Activated gamma-delta T cell treated with anti-CD3 and anti-CD28 coated beads, Interleukin-2, amount 50 U/mL, for 16 hours (primary cell): ENCODE measurements around the gene GAST.
"Not testable (repeated sequence)": the region's sequence is repeated elsewhere in the genome, so short reads cannot be mapped to it uniquely, and the experiment has no call there.

ENCODE experiments used
- DNase-seq: peaks from one replicate; pipeline ENCODE4 v3.0.0-alpha.2; 2020; ENCODE audit warnings: low read depth

The GAST gene

DNA sequence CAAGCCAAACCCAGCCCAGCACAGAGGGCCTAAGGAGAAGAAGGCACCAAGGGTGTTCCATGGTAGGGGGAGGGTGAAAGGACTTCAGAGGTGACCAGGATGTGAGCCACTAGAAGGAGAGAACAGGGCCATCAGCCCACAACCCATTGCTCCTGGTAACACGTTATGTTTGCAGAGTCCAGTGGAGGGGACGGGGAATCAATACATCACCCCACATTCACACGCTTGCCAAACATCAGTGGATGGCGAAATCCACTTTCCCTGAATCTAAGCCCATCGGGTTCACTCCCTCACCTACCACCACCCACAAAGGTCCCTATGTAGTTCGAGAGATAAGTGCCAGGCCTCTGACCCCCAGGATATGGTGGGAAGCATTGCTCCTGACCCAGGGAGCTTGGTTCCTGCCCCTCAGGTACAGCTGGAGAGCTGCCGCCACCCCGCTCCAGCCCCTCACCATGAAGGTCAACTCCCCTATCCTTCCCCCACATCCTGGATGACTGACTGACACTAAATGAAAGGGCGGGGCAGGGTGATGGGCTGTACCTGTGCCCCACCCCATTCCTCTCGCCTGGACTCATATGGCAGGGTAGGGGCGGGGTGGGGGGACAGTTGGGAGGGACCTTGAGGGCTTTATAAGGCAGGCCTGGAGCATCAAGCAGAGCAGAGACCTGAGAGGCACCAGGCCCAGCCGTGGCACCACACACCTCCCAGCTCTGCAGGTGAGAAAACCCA, at the start of gene GAST:
Gene GAST, plus strand, starts transcription at position 663 of the 732 bp plus-strand sequence. CDS start 3,106 bp downstream, outside the sequence.
- DNase-seq: no peak

DNA sequence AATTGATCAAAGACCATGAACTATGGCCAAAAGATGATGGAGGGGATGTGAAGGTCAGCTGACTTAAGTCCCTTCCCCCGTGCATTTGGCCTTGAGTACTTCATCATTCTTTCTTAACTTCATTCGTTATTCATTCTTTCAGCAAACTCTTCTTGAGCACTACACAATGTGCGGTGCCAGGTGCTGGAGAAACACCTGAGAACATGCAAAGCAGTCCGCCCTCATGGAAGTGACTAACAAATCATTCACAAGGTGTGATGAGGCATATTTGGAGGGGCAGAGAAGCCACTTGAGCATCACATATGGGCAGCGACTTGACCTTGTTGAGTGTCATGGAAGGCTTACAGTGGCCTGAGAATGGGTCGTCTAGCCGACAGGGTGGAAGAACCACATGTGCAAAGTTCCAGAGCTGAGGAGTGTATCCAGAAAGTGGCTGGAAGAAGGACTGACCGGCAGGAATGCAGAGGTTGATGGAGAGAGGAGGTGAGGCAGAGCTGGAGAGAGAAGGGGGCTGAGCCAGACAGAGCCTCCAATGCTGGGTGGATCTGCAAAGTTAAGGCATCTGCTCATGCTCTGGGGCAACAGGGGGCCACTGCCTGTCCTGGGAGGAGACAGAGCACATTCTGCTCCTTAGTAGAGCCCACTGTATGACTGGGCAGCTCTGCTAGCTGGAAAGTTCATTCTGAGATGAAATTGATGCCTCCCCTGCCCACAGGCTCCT, 48.5 kb upstream of the GAST start:
- no peak for DNase-seq

DNA sequence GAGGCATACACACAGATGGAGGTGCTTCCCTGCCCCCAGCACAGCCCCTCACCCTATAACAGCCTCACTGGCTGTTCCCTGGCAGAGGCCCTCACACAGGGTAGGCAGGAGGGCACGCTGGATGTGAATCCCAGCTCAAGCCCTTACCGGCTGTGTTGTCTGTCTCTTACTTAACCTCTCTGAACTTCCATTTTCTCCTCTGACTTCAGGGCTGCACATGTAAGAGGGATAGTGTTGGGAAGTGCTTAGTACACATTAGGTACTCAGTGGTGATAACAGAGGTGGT, 48.0 kb upstream of the GAST start:
- no peak for DNase-seq

DNA sequence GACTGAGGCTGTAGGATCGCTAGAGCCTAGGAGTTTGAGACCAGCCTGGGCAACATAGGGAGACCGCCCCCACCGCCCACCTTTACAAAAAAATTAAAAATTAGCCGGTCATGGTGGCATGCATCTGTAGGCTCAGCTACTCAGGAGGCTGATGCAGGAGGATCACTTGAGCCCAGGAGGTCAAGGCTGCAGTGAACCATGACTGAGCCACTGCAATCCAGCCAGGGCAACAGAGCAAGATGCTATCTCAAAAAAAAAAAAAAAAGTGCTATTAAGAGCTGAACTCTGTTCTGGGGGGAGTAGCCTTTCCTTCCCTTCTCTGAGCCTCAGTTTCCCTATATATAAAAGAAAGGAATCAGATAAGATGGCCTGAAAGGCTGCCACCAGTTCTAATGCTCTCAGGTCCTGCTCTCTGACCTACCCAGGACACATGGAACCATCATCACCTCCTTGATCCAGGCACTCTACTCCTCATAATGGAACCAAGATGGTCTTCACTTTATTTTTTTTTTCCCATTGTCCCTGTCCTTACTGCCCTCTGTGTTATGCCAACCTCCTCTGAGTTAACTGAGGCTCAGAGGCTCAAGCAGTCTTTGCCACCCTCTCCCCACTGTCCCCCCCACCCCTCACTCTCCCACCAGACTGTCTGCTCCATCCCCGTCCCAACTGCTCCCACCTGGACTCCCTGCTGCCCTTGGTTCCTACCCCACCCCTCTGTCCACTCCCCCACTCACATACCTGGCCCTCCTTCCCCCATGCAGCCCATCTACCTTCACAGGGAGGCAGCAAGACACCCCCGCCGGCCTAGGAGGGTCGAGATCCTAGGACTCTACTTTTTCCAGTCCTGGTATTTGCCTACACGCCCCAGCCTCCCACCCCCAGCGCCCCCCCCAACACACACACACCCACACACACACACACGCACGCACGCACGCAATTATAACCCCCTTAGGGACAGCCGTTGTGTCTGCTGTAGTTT, 47.3 kb upstream of the GAST start:
- DNase-seq: no peak

DNA sequence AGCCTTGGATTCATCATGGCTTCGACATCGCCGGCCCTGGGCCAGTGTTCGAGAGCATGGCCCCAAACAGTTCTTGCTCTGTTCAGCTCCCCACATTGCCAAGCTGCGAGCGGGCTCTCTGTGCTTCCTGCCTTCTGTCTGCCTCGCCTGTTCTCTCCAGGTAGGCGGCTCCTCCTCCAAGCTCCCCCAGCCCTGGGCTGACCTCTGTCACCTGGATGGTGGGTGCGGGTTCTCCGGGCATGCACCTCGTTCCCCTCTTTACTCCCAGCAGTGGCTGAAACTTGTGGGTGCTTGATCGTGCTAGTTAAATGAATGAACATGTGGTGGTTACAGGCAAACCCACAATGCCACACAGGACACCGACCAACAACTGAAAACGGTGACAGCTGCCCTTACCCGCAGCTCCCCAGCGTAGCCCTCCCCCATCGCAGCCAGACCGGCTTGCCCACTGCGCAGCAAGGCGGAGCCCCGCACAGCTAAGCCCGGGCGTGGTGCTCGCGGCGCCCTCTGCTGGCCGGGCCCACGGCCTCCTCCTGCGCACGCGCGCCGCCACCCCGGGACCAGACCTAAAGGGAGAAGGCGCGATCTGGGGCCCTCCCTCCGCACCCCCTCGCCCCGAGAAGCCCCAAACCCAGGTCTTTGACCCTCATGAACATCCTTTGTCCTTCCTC, 46.4 kb upstream of the GAST start:
- peak; percentile 82 for DNase-seq

GRCh38 chr17:41666237-41666641, 45.9 kb upstream of the GAST start:
- peak; percentile 46 for DNase-seq

DNA sequence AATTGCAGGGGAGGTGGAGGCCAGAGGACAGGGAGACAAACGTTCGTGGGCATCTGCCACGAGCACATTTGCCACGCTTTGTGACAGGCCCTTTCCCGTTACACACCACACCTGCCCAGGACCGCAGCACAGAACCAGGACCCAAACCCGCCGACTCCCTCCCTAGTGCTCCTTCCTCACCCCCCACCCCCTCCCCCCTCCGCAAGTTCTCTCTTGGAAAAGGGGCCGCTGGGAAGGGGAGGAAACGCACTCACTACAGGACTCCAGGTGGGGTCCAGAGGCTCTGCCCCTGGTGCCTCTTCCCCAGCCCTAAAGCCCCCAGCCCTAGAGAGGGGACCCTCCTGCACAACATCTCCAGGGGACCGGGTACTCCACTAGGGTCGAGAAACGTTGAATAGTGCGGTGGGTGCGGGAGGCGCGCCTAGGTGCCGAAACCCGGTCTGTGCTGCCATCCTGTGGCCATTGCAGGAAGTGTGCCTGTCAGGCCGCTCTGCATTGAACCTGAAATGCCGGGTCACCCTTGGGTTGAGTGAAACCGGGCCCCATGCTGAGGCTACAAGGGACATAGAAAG, 45.3 kb upstream of the GAST start:
- DNase-seq: peak; percentile 81

GRCh38 chr17:41667280-41668041, 44.7 kb upstream of the GAST start:
- no peak for DNase-seq

GRCh38 chr17:41672153-41672552, 40.0 kb upstream of the GAST start:
- DNase-seq: no peak

GRCh38 chr17:41675157-41676057, 36.7 kb upstream of the GAST start:
- not testable (repeated sequence) for DNase-seq

DNA sequence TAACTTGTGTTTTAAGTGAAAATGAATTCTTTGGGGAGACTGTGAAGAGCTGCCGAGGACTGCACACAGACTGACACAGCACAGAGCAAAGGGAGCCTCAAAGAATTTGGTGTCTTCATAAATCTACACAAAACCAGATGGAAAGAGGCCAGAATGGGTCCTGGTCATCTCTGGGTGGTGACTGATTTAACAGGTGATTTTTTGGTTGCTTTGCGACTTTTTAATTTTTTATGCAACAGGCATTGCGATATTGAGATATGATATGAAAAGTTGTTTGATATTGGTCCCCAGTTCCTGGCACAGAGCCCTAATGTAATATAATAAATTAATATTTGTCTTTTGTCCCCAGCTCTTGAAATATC, 36.1 kb upstream of the GAST start:
- DNase-seq: no peak

GRCh38 chr17:41678411-41678906, 33.7 kb upstream of the GAST start:
- DNase-seq: no peak

DNA sequence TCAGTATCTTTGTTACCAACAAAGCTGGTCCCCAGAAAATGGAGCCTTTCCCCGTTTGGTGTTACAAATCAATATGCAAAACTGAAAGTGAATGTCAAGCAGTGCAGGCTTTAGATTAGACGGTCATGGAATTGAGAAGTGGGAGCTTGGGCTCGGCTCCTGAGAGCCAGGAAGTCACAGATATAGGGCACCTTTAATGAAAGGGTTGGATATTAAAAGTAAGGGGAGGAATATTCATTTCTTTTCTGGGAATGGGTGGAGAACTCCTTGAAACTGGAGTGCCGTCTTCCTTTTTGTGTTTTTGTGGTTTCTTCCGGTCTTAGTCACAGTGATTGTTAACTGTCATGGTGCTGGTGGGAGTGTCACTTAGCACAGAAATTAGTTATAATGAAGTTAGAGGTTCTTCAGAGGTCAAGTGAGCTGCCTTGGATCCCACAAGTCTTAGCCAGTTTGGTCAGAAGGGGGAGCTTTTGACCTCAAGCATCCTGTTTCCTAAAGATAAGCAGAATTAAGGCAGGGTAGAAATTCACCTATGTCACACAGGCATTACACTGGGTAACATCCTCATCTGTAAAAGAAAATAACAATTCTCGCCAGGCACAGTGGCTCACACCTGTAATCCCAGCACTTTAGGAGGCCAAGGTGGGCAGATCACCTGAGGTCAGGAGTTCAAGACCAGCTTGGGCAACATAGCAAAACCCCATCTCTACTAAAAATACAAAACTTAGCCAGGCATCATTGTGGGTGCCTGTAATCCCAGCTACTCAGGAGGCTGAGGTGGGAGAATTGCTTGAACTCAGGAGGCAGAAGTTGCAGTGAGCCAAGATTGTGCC, 33.0 kb upstream of the GAST start:
- peak; percentile 46 for DNase-seq

GRCh38 chr17:41679740-41680425, 32.2 kb upstream of the GAST start:
- DNase-seq: no peak

DNA sequence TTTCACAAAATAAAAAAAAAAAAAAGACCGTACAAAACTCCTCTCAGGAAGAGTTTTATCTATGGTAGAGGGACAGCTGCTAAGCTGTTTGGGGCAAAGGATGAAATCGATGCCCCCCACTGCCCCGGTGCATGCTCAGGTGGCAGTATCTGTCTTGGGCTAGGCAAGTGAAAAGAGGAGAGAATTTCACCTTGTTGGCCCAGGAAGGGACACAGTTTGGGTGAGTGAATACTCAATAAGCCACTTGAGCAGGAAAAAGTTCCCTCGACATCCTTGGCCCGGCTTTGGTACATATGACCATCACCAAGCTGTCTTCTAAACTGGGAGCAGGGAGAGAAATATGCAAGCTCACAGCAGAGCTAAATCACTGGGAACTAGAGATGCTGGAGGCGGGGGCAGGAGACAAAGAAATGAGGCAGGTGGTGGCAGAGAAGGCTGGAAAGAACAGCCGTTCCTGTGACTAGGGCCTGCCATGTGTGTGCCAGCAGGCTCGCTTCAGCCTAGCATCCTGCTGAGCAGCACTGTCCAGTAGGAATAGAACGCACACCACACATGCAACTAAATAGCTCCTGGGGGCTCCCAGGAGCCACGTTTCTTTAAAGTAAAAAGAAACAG, 31.6 kb upstream of the GAST start:
- no peak for DNase-seq

DNA sequence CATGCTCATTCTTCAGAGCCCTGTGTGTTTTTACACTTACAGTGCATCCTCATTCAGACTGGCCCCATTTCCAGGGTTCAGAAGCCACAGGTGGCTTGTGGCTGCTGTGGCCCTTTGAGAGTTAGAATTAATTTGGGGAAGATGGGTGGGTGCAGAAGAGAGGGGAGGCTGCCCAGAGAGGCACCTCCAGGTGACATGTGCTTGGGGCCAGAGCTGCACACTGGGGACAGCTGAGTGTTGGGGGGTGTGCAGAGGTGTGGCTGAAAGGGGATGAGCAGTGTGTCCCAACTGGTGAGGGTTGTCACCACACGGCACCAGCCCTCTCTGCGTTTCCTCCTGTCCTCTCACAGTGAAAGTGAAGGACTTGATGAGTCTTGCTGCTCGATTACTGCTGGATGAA, 30.4 kb upstream of the GAST start:
- no peak for DNase-seq

GRCh38 chr17:41682631-41683030, 29.5 kb upstream of the GAST start:
- DNase-seq: no peak
